ENCODE measurements around the gene MYBPC2.
"Not testable (repeated sequence)": the region's sequence is repeated elsewhere in the genome, so short reads cannot be mapped to it uniquely, and the experiment has no call there.

The MYBPC2 gene

GRCh38 chr19:50423279-50424113 is 9.2 kb upstream of the MYBPC2 start:
- no peak for DNase-seq
- in situ Hi-C loops (cut with MboI; ENCODE audit: low pct_unique_long_range_greater_than_20kb, low sequenced_read_pairs), result no loop called here

- in situ Hi-C loops (cut with MboI; ENCODE audit: low pct_unique_long_range_greater_than_20kb, low sequenced_read_pairs), result no loop called here
- no peak for DNase-seq
Measured at GRCh38 chr19:50425581-50425980, 7.1 kb upstream of the MYBPC2 start.

- DNase-seq, result no peak
- in situ Hi-C loops (cut with MboI; ENCODE audit: low pct_unique_long_range_greater_than_20kb, low sequenced_read_pairs), result no loop called here
Measured at GRCh38 chr19:50427318-50427925, 5.3 kb upstream of the MYBPC2 start.

GRCh38 chr19:50427997-50428425 is 4.7 kb upstream of the MYBPC2 start:
- in situ Hi-C loops (cut with MboI; ENCODE audit: low pct_unique_long_range_greater_than_20kb, low sequenced_read_pairs), result no loop called here
- no peak for DNase-seq

- in situ Hi-C loops (cut with MboI; ENCODE audit: low pct_unique_long_range_greater_than_20kb, low sequenced_read_pairs), result no loop called here
- DNase-seq, result no peak
Measured at GRCh38 chr19:50428772-50429463, 3.8 kb upstream of the MYBPC2 start.

- in situ Hi-C loops (cut with MboI; ENCODE audit: low pct_unique_long_range_greater_than_20kb, low sequenced_read_pairs), result no loop called here
- DNase-seq, result no peak
Measured at GRCh38 chr19:50430888-50431342, 1.8 kb upstream of the MYBPC2 start.

- peak; percentile 94 for DNase-seq
- in situ Hi-C loops (cut with MboI; ENCODE audit: low pct_unique_long_range_greater_than_20kb, low sequenced_read_pairs), result no loop called here
Measured at GRCh38 chr19:50431343-50432220, 1.1 kb upstream of the MYBPC2 start.

- DNase-seq, result no peak
- in situ Hi-C loops (cut with MboI; ENCODE audit: low pct_unique_long_range_greater_than_20kb, low sequenced_read_pairs), result no loop called here
Measured at GRCh38 chr19:50433201-50434180, 799 bp downstream of the MYBPC2 start.

- in situ Hi-C loops (cut with MboI; ENCODE audit: low pct_unique_long_range_greater_than_20kb, low sequenced_read_pairs), result no loop called here
- DNase-seq, result peak; percentile 19
Measured at GRCh38 chr19:50434525-50434924, 1.8 kb downstream of the MYBPC2 start.

GRCh38 chr19:50435221-50435620 is 2.5 kb downstream of the MYBPC2 start:
- no peak for DNase-seq
- in situ Hi-C loops (cut with MboI; ENCODE audit: low pct_unique_long_range_greater_than_20kb, low sequenced_read_pairs), result no loop called here

- in situ Hi-C loops (cut with MboI; ENCODE audit: low pct_unique_long_range_greater_than_20kb, low sequenced_read_pairs), result no loop called here
- DNase-seq, result no peak
Measured at GRCh38 chr19:50435627-50436026, 2.9 kb downstream of the MYBPC2 start.

- in situ Hi-C loops (cut with MboI; ENCODE audit: low pct_unique_long_range_greater_than_20kb, low sequenced_read_pairs), result no loop called here
- no peak for DNase-seq
Measured at GRCh38 chr19:50437862-50438449, 5.3 kb downstream of the MYBPC2 start.

GRCh38 chr19:50439130-50439529 is 6.4 kb downstream of the MYBPC2 start:
- in situ Hi-C loops (cut with MboI; ENCODE audit: low pct_unique_long_range_greater_than_20kb, low sequenced_read_pairs); DNase-seq: not testable (repeated sequence)

- in situ Hi-C loops (cut with MboI; ENCODE audit: low pct_unique_long_range_greater_than_20kb, low sequenced_read_pairs), result no loop called here
- DNase-seq, result no peak
Measured at GRCh38 chr19:50444059-50444458, 11.4 kb downstream of the MYBPC2 start.

GRCh38 chr19:50447053-50447452 is 14.4 kb downstream of the MYBPC2 start:
- no peak for DNase-seq
- in situ Hi-C loops (cut with MboI; ENCODE audit: low pct_unique_long_range_greater_than_20kb, low sequenced_read_pairs), result no loop called here

- in situ Hi-C loops (cut with MboI; ENCODE audit: low pct_unique_long_range_greater_than_20kb, low sequenced_read_pairs), result no loop called here
- DNase-seq, result no peak
Measured at GRCh38 chr19:50447750-50448149, 15.1 kb downstream of the MYBPC2 start.

- in situ Hi-C loops (cut with MboI; ENCODE audit: low pct_unique_long_range_greater_than_20kb, low sequenced_read_pairs), result no loop called here
- no peak for DNase-seq
Measured at GRCh38 chr19:50449236-50449899, 16.7 kb downstream of the MYBPC2 start.
